ENCODE measurements around the gene BFSP1. TPM values are rescaled to one million over a fixed set of nuclear protein-coding genes. Genes with fewer than 3 reads are reported as not detected.

The BFSP1 gene
- total and polyA plus RNA-seq, 2 donors (not counting 1 experiment from before 2014, with no cell fraction given): 1.5 to 2.3 TPM

GRCh38 chr20:17444091-17444490 lies 87.1 kb downstream of the BFSP1 start:
- DNase-seq (ENCODE audit: low read depth in 2 of 2): no peak
- Histone ChIP-seq H3K4me3 (replicated peaks in 1 of 4; ENCODE audit: control extremely low read depth in 1 of 4, insufficient read depth in 1 of 4, low read depth in 3 of 4, low read length in 4 of 4) (no peak overlapping the region), H3K27ac (ENCODE audit: insufficient read depth, low read length) (no peak overlapping the region), H4K20me1 (ENCODE audit: control insufficient read depth, extremely low read depth, insufficient read depth, low read length) (no peaks in the 10 kb centered on the region), H2AFZ (ENCODE audit: low read length) (no peak overlapping the region), H3K27me3 (ENCODE audit: control insufficient read depth, insufficient read depth, low read length) (peaks cover 9% of the 10 kb centered on the region), H3K4me1 (ENCODE audit: control insufficient read depth, extremely low read depth, insufficient read depth, low read length) (no peaks in the 10 kb centered on the region), H3K79me2 (ENCODE audit: control insufficient read depth, insufficient read depth, low read length) (no peaks in the 10 kb centered on the region), H3K9ac (ENCODE audit: insufficient read depth, low read length) (no peak overlapping the region), H3K9me3 (ENCODE audit: control insufficient read depth, insufficient read depth, low read depth, low read length) (no peaks in the 10 kb centered on the region), H3K4me2 (ENCODE audit: extremely low read depth, insufficient read depth, low read length) (no peak overlapping the region), H3K36me3 (ENCODE audit: control insufficient read depth, insufficient read depth, low read length) (no peaks in the 10 kb centered on the region)
- no peak for TF ChIP-seq EZH2 (IDR thresholded peaks at IDR 0.05; ENCODE audit: low read length, missing control alignments)
- TF ChIP-seq CTCF (conservative IDR thresholded peaks at IDR 0.05 in 1 of 2, IDR thresholded peaks at IDR 0.05 in 1 of 2; ENCODE audit: low read depth in 1 of 2, low read length in 2 of 2): no peak

Other genes starting within 250 kb of the BFSP1 start
- 249 and 289 TPM in 2 replicates for gene DSTN, start 38.7 kb upstream of the BFSP1 start, total RNA-seq
- gene DSTN, start 38.7 kb upstream of the BFSP1 start, polyA plus RNA-seq: 276 and 737 TPM in 2 replicates
- 143 and 233 TPM in 2 replicates for gene RRBP1, start 150.9 kb upstream of the BFSP1 start, total RNA-seq
- 169 and 191 TPM in 2 replicates for gene RRBP1, start 150.9 kb upstream of the BFSP1 start, polyA plus RNA-seq
- gene BANF2, start 168.6 kb upstream of the BFSP1 start, total RNA-seq: not detected in 2 replicates
- not detected in 2 replicates for gene BANF2, start 168.6 kb upstream of the BFSP1 start, polyA plus RNA-seq

Measured in fibroblast of lung (primary cell).